ENCODE measurements around the gene ICAM2.

- no peak for TF ChIP-seq CTCF (IDR thresholded peaks at IDR 0.05)
- TF ChIP-seq POLR2A (IDR thresholded peaks at IDR 0.05), result no peak
- TF ChIP-seq EP300 (IDR thresholded peaks at IDR 0.05), result no peak
Measured at GRCh38 chr17:63996430-63997182, 23.8 kb downstream of the ICAM2 start.

Measured in tibial nerve (tissue), 4 donors.